CD8-positive, alpha-beta memory T cell (primary cell): ENCODE measurements around the gene RBM20. TPM values are rescaled to one million over a fixed set of nuclear protein-coding genes. Genes with fewer than 3 reads are reported as not detected.
A peak's percentile ranks its signal among the peaks of the same experiment; 100 is the strongest.

Source experiments
- CTCF ChIA-PET: fragments of 350-600 bp; sonication (Branson Sonifier 250); formaldehyde crosslinking; loops from one replicate; lab custom pipeline; 2021; ENCODE audit warnings: antibody characterized with exemption; lab: Charles Lee
- POLR2A ChIA-PET: fragments of 350-600 bp; sonication (Branson Sonifier 250); formaldehyde crosslinking; loops from one replicate; lab custom pipeline; 2021; ENCODE audit warnings: antibody characterized with exemption; lab: Charles Lee
- DNase-seq, 5 donors: peaks; one replicate each; pipeline versions ENCODE4 v3.0.0 to v3.0.0-alpha.2; 2020 to 2022; ENCODE audit warnings: mixed read lengths in 1 of 5
- H3K27ac ChIP-seq: one replicate; pipeline ENCODE4 v1.7.0; 2013; ENCODE audit warnings: low read depth, mild to moderate bottlenecking, low read length, moderate library complexity
- H3K27me3 ChIP-seq: 2 replicates; pipeline ENCODE4 v1.7.0; 2013; ENCODE audit warnings: low read length, mild to moderate bottlenecking; ENCODE audit not compliant: insufficient read depth, poor library complexity, severe bottlenecking
- H3K36me3 ChIP-seq: 2 replicates; pipeline ENCODE4 v1.7.0; 2013; ENCODE audit warnings: mild to moderate bottlenecking, low read length, moderate library complexity; ENCODE audit not compliant: insufficient read depth
- H3K4me1 ChIP-seq: 2 replicates; pipeline ENCODE4 v1.7.0; 2013; ENCODE audit warnings: mild to moderate bottlenecking, low read length, moderate library complexity; ENCODE audit not compliant: insufficient read depth
- H3K4me3 ChIP-seq: 2 replicates; pipeline ENCODE4 v1.7.0; 2013; ENCODE audit warnings: mild to moderate bottlenecking, low read length
- H3K9me3 ChIP-seq: 2 replicates; pipeline ENCODE4 v1.7.0; 2013; ENCODE audit warnings: mild to moderate bottlenecking, low read length
- H3K27ac Mint-ChIP-seq, 8 donors: one replicate each; pipeline ENCODE4 v1.8.0; 2020 to 2021; ENCODE audit warnings: mixed read lengths in 8 of 8, mild to moderate bottlenecking in 6 of 8, inconsistent platforms in 3 of 8, moderate library complexity in 3 of 8
- H3K27me3 Mint-ChIP-seq, 2 donors: one replicate each; pipeline ENCODE4 v1.8.0; 2020 to 2021; ENCODE audit warnings: mixed read lengths in 2 of 2, mild to moderate bottlenecking in 1 of 2, moderate library complexity in 1 of 2
- H3K36me3 Mint-ChIP-seq, 3 donors: one replicate each; pipeline ENCODE4 v1.8.0; 2020 to 2021; ENCODE audit warnings: mixed read lengths in 3 of 3, inconsistent platforms in 1 of 3, mild to moderate bottlenecking in 1 of 3
- H3K4me1 Mint-ChIP-seq, 3 donors: one replicate each; pipeline ENCODE4 v1.8.0; 2020 to 2021; ENCODE audit warnings: mixed read lengths in 3 of 3, inconsistent platforms in 1 of 3, mild to moderate bottlenecking in 1 of 3
- H3K4me3 Mint-ChIP-seq, 7 donors: one replicate each; pipeline ENCODE4 v1.8.0; 2020 to 2021; ENCODE audit warnings: mixed read lengths in 7 of 7, mild to moderate bottlenecking in 6 of 7, moderate library complexity in 4 of 7, inconsistent platforms in 2 of 7
- H3K9me3 Mint-ChIP-seq, 5 donors: one replicate each; pipeline ENCODE4 v1.8.0; 2020 to 2022; ENCODE audit warnings: mixed read lengths in 5 of 5, mild to moderate bottlenecking in 3 of 5, moderate library complexity in 2 of 5, inconsistent platforms in 1 of 5
- polyA plus RNA-seq: library from polyadenylated mRNA; unstranded; fragments of 300-500 nt; fragmentation: Illumina TruSeq; gene quantifications from one replicate; pipeline ENCODE4 v1.2.3, GENCODE V29; 2021
- total RNA-seq, 2 experiments: library from RNA; stranded (reverse); gene quantifications; one replicate each; pipeline ENCODE4 v1.2.3, GENCODE V29; 2021

RBM20 gene
- total and polyA plus RNA-seq, 3 experiments from 2014 or later: 0.07 to 0.09 TPM; not detected in 1

- POLR2A ChIA-PET: no interaction called here
- no peak for DNase-seq
- peaks cover 42 to 61% (median 44%) of the 10 kb centered on the region in 3 donors for H3K4me1 Mint-ChIP-seq
- peaks cover 0 to 1% of the 10 kb centered on the region in 2 donors for H3K27me3 Mint-ChIP-seq
- no peaks in the 10 kb centered on the region for H3K36me3 Mint-ChIP-seq
- Histone ChIP-seq H3K4me1 (peaks cover 40% of the 10 kb centered on the region), H3K27me3 (no peaks in the 10 kb centered on the region), H3K9me3 (no peaks in the 10 kb centered on the region), H3K27ac (no peak overlapping the region), H3K4me3 (no peak overlapping the region), H3K36me3 (no peaks in the 10 kb centered on the region)
- CTCF ChIA-PET: no interaction called here
- H3K27ac Mint-ChIP-seq: peak overlapping the region in 1 of 8 donors; percentile 77
- no peak overlapping the region for H3K4me3 Mint-ChIP-seq
- no peaks in the 10 kb centered on the region for H3K9me3 Mint-ChIP-seq
Observed at GRCh38 chr10:110840225-110840922, 196.2 kb downstream of the RBM20 start.

- peaks cover 40% of the 10 kb centered on the region for H3K4me1 ChIP-seq
- no peaks in the 10 kb centered on the region for H3K36me3 Mint-ChIP-seq
- H3K27me3 Mint-ChIP-seq: peaks cover 0 to 3% of the 10 kb centered on the region in 2 donors
- no peak overlapping the region for H3K27ac ChIP-seq
- no peaks in the 10 kb centered on the region for H3K27me3 ChIP-seq
- no peaks in the 10 kb centered on the region for H3K36me3 ChIP-seq
- ChIA-PET POLR2A (interaction anchor here (2.5 kb wide), 1 partner anchor 11 kb away, joined by 7 read pairs; no protein-coding TSS in a partner anchor), CTCF (no interaction called here)
- H3K4me3 Mint-ChIP-seq: no peak overlapping the region
- H3K9me3 ChIP-seq: no peaks in the 10 kb centered on the region
- no peak for DNase-seq
- H3K4me3 ChIP-seq: no peak overlapping the region
- peak overlapping the region in 2 of 8 donors; percentile 61 to 77 for H3K27ac Mint-ChIP-seq
- H3K9me3 Mint-ChIP-seq: no peaks in the 10 kb centered on the region
- H3K4me1 Mint-ChIP-seq: peaks cover 42 to 61% (median 47%) of the 10 kb centered on the region in 3 donors
Observed at GRCh38 chr10:110840923-110841428, 196.8 kb downstream of the RBM20 start.

DNA sequence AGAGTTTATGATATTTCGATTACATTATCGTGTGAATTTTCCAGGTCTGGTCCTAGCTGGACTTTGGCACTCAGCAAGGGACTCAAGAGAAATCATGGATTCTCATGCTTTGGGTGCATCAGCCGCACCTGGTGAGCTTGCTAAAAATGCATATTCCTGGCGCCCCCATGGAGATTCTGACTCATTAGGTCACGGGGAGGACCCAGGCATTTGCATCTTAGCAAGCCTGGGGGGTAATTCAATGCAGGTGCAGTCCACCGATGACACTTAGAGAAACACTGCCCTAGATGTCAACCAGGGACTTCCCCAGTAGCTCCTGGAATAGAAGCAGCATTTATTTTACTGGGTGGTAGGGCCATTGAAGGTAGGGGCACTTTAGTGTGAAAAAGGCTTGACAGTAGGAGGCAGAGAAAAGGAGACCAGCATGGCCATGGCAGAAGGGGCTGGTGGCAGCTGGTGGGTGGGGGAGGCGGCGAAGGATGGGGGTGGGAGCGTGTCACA is 197.7 kb downstream of the RBM20 start:
- ChIA-PET POLR2A (interaction anchor here (0.5 to 2.5 kb wide), 2 partner anchors 10 to 137 kb away, joined by 3 to 7 read pairs; no protein-coding TSS in a partner anchor), CTCF (interaction anchor here (0.8 kb wide), 1 partner anchor 38 kb away, joined by 3 read pairs; no protein-coding TSS in a partner anchor)
- Mint-ChIP-seq H3K4me1 (peaks cover 44 to 64% (median 48%) of the 10 kb centered on the region in 3 donors), H3K27me3 (peaks cover 0 to 3% of the 10 kb centered on the region in 2 donors), H3K9me3 (no peaks in the 10 kb centered on the region), H3K36me3 (no peaks in the 10 kb centered on the region), H3K27ac (peak overlapping the region in 5 of 8 donors; percentile 17 to 96 (median 89)), H3K4me3 (no peak overlapping the region)
- no peak overlapping the region for H3K27ac ChIP-seq
- DNase-seq: no peak
- no peaks in the 10 kb centered on the region for H3K9me3 ChIP-seq
- H3K4me1 ChIP-seq: peaks cover 40% of the 10 kb centered on the region
- no peaks in the 10 kb centered on the region for H3K36me3 ChIP-seq
- no peak overlapping the region for H3K4me3 ChIP-seq
- H3K27me3 ChIP-seq: no peaks in the 10 kb centered on the region

DNA sequence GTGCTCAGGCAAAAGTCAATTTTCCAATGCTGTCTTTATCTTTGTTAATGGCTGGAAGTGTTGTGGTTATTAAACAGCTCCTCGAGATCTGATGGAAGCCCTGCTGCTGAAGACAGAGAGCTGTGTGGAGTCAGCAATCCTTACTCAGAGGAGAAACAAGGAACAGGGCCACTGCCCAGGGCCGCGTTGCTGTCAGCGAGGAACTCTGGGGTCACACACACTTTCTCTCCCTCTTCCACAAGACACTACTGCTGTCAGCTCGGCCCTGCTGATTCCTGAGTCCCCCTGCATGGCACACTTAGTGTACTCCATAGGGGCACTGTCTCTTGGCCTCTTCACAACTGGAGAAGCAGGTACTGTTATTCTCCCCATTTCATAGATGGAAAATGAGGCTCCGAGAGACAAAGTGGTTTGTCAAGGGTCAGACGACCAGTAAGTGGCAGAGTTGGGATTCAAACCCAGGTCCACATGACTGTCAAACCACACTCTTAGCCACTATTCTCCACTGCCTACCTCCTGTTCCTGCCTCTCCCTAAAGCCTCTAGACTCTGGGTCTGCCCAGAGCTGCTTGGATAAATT is 198.3 kb downstream of the RBM20 start:
- peaks cover 0 to 3% of the 10 kb centered on the region in 2 donors for H3K27me3 Mint-ChIP-seq
- H3K27ac Mint-ChIP-seq: peak overlapping the region in 7 of 8 donors; percentile 23 to 93 (median 69)
- H3K4me3 Mint-ChIP-seq: peak overlapping the region in 3 of 7 donors; percentile 15 to 44 (median 28)
- Histone ChIP-seq H3K9me3 (no peaks in the 10 kb centered on the region), H3K4me1 (peaks cover 40% of the 10 kb centered on the region), H3K36me3 (no peaks in the 10 kb centered on the region), H3K27me3 (no peaks in the 10 kb centered on the region), H3K27ac (no peak overlapping the region), H3K4me3 (no peak overlapping the region)
- POLR2A ChIA-PET: interaction anchor here (2.5 kb wide), 1 partner anchor 9 kb away, joined by 7 read pairs; no protein-coding TSS in a partner anchor
- peaks cover 48 to 67% (median 53%) of the 10 kb centered on the region in 3 donors for H3K4me1 Mint-ChIP-seq
- CTCF ChIA-PET: interaction anchor here (0.8 to 1.7 kb wide), 5 partner anchors 9 to 40 kb away, joined by 3 to 4 read pairs (median 3); no protein-coding TSS in a partner anchor
- no peak for DNase-seq
- H3K9me3 Mint-ChIP-seq: no peaks in the 10 kb centered on the region
- no peaks in the 10 kb centered on the region for H3K36me3 Mint-ChIP-seq

- POLR2A ChIA-PET: interaction anchor here (1.2 to 2.5 kb wide), 2 partner anchors 9 to 19 kb away, joined by 3 to 7 read pairs; no protein-coding TSS in a partner anchor
Observed at GRCh38 chr10:110843031-110843430, 198.9 kb downstream of the RBM20 start.

DNA sequence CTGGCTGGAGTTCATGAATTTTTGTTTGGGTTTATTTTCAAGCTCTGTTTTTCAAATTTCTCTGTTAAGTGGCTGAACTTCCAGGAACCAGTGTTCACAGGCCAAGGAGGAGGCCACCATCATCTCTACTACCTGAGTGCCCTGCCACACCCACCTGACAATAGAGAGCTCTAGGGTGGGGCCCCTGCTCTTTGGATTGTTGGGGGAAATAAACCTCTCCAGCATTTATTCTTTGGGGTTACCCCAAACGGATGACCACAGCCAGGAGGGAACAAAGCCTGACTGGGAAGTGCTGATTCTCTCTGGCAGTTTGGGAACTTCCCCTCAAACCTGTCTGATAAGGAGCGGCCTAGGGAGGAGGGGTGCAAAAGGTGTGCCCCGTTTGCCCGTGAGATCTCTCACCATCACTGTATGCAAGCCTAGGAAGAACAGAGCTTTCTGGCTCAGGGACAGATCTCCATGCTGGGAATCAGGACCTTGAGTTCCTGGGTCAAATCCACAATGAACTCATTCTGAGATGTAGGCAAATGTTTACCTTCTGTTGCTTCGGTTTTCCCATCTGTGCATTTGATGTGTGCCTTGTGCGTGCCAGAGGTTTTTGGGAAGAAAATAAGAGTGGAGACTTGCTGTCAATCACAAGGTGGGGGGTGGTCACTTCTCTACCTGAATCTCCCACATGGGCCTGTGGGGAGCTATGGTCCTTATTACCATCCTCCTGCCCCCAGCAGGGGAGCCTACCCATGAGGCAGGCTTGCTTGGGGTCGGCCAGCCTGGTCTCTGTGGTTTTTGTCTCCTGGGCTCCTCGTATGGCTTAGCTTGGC is 199.9 kb downstream of the RBM20 start:
- no peaks in the 10 kb centered on the region for H3K27me3 ChIP-seq
- Mint-ChIP-seq H3K27me3 (peaks cover 0 to 3% of the 10 kb centered on the region in 2 donors), H3K4me3 (peak overlapping the region in 2 of 7 donors; percentile 26 to 40), H3K4me1 (peaks cover 57 to 79% (median 63%) of the 10 kb centered on the region in 3 donors), H3K36me3 (no peaks in the 10 kb centered on the region), H3K9me3 (no peaks in the 10 kb centered on the region), H3K27ac (peak overlapping the region in 6 of 8 donors; percentile 2 to 77 (median 50))
- ChIA-PET POLR2A (interaction anchor here (1.2 kb wide), 1 partner anchor 19 kb away, joined by 3 read pairs; no protein-coding TSS in a partner anchor), CTCF (interaction anchor here (0.9 to 1.7 kb wide), 3 partner anchors 14 to 41 kb away, joined by 4 to 6 read pairs (median 4); partner anchors contain the start of gene PDCD4)
- no peak overlapping the region for H3K4me3 ChIP-seq
- no peak for DNase-seq
- H3K4me1 ChIP-seq: peaks cover 45% of the 10 kb centered on the region
- no peak overlapping the region for H3K27ac ChIP-seq
- no peaks in the 10 kb centered on the region for H3K9me3 ChIP-seq
- no peaks in the 10 kb centered on the region for H3K36me3 ChIP-seq

More at GRCh38 chr10:110843031-110843430, 198.9 kb downstream of the RBM20 start:
- Mint-ChIP-seq H3K9me3 (no peaks in the 10 kb centered on the region), H3K4me1 (peaks cover 50 to 70% (median 55%) of the 10 kb centered on the region in 3 donors), H3K36me3 (no peaks in the 10 kb centered on the region), H3K4me3 (peak overlapping the region in 6 of 7 donors; percentile 15 to 44 (median 27)), H3K27ac (peak overlapping the region in 7 of 8 donors; percentile 2 to 93 (median 77)), H3K27me3 (peaks cover 0 to 3% of the 10 kb centered on the region in 2 donors)
- CTCF ChIA-PET: interaction anchor here (0.8 to 1.7 kb wide), 4 partner anchors 9 to 40 kb away, joined by 3 to 4 read pairs (median 3); no protein-coding TSS in a partner anchor
- H3K27me3 ChIP-seq: no peaks in the 10 kb centered on the region
- no peaks in the 10 kb centered on the region for H3K9me3 ChIP-seq
- H3K36me3 ChIP-seq: no peaks in the 10 kb centered on the region
- no peak overlapping the region for H3K4me3 ChIP-seq
- peaks cover 40% of the 10 kb centered on the region for H3K4me1 ChIP-seq
- DNase-seq: peak in 4 of 5 donors; percentile 35 to 65 (median 48)
- no peak overlapping the region for H3K27ac ChIP-seq

DNA sequence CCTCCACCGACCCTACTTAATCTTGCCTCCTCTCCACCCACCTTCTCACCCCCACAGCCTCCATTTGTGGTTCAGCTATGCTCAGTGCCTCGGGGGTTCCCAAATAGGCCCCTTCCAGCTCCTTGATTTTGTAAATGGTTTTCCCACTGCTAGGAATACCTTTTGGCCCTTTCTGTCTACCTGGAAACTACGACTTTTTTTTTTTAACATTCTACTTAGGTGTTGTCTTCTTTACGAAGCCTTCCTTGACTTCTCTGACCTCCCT is 200.4 kb downstream of the RBM20 start:
- peaks cover 0 to 3% of the 10 kb centered on the region in 2 donors for H3K27me3 Mint-ChIP-seq
- H3K27ac Mint-ChIP-seq: peak overlapping the region in 2 of 8 donors; percentile 52 to 58
- H3K9me3 Mint-ChIP-seq: no peaks in the 10 kb centered on the region
- ChIA-PET POLR2A (no interaction called here), CTCF (interaction anchor here (0.7 to 1.6 kb wide), 2 partner anchors 13 to 14 kb away, joined by 4 to 6 read pairs; no protein-coding TSS in a partner anchor)
- Histone ChIP-seq H3K4me1 (peaks cover 50% of the 10 kb centered on the region), H3K9me3 (no peaks in the 10 kb centered on the region), H3K4me3 (no peak overlapping the region), H3K27me3 (no peaks in the 10 kb centered on the region), H3K27ac (no peak overlapping the region), H3K36me3 (no peaks in the 10 kb centered on the region)
- DNase-seq: no peak
- no peak overlapping the region for H3K4me3 Mint-ChIP-seq
- peaks cover 63 to 85% (median 69%) of the 10 kb centered on the region in 3 donors for H3K4me1 Mint-ChIP-seq
- H3K36me3 Mint-ChIP-seq: no peaks in the 10 kb centered on the region
